HUES6 (cell line): ENCODE measurements around the gene KPNB1.

Source experiments
- H3K27ac ChIP-seq: 2 replicates; pipeline ENCODE4 v1.7.0; 2013; ENCODE audit warnings: low read depth, mild to moderate bottlenecking, low read length, inconsistent platforms
- H3K27me3 ChIP-seq: 2 replicates; pipeline ENCODE4 v1.6.1; 2013; ENCODE audit warnings: low read length; ENCODE audit not compliant: control insufficient read depth, insufficient read depth
- H3K36me3 ChIP-seq: 2 replicates; pipeline ENCODE4 v1.6.1; 2013; ENCODE audit warnings: low read length; ENCODE audit not compliant: control insufficient read depth, insufficient read depth
- H3K4me1 ChIP-seq: 2 replicates; pipeline ENCODE4 v1.6.1; 2013; ENCODE audit warnings: low read length; ENCODE audit not compliant: control insufficient read depth, insufficient read depth
- H3K4me3 ChIP-seq: 2 replicates; pipeline ENCODE4 v1.5.1; 2013; ENCODE audit warnings: low read depth, low read length
- H3K9ac ChIP-seq: one replicate; pipeline ENCODE4 v1.6.1; 2013; ENCODE audit warnings: mild to moderate bottlenecking, low read length
- H3K9me3 ChIP-seq: 2 replicates; pipeline ENCODE4 v1.6.1; 2013; ENCODE audit warnings: low read depth, low read length; ENCODE audit not compliant: control insufficient read depth, insufficient read depth

Gene KPNB1

DNA sequence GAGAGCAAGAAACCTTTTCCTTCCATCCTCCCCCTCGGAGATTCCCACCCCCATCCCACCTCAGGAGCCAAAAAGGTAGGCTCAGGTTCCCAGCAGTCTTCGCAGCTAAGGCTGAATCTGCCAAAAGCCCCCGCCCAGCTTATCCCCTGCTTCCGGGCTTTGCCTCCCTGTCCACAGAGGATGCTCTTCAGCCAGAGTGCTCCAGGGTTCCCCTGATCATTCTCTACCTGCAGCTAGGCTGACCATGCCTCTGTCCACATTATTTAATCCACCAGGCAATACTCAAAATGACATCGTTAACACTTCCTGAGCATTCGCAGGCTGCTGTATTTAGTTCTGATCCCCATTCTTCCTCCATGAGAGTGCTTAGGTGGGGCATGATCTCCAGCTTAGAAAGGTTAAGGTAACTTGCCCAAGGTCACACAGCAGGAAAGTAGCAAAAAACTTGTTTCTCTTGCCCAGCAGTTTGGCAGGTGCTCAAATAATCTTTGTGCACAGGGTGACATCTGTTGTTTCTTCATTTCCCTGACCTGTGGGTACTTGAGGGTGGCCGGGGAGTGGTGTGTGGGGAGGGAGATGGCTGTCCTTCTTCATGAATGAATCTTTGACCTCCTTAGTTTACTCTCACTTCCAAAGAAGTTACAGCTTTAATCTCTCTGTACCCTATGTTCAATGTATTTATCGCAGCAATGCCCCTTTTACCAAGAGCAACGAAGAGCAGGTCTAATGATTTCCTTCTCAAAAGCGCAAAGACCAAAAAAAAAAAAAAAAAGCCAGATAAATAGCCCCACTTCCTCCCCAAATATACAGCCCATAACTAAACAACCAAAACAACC, 43.4 kb downstream of the KPNB1 start:
- Histone ChIP-seq H3K27me3 (no peaks in the 10 kb centered on the region), H3K9ac (peak overlapping the region; percentile 46), H3K27ac (0 out of 2 replicates have a peak overlapping the region, but pooled peaks have one; percentile 50), H3K36me3 (peaks cover 3% of the 10 kb centered on the region; the same call in 1 of the 2 replicates), H3K4me3 (peak overlapping the region; percentile 81), H3K4me1 (peaks cover 33% of the 10 kb centered on the region), H3K9me3 (no peaks in the 10 kb centered on the region)

GRCh38 chr17:47693731-47694580, 44.2 kb downstream of the KPNB1 start, which contains the start of gene TBKBP1:
Gene TBKBP1 (plus strand): TSS chr17:47694161. CDS start chr17:47696113, 1,952 bp downstream.
- H3K27me3 ChIP-seq, result no peaks in the 10 kb centered on the region
- H3K9me3 ChIP-seq, result no peaks in the 10 kb centered on the region
- peak within 1 kb of the TSS; percentile 76 for H3K9ac ChIP-seq
- peaks cover 32% of the 10 kb centered on the region for H3K4me1 ChIP-seq
- H3K27ac ChIP-seq, result peak within 1 kb of the TSS; percentile 50; the same call in 1 of the 2 replicates
- H3K4me3 ChIP-seq, result peak within 1 kb of the TSS; percentile 81
- H3K36me3 ChIP-seq, result peaks cover 3% of the 10 kb centered on the region; the same call in 1 of the 2 replicates

GRCh38 chr17:47694581-47695428, 45.1 kb downstream of the KPNB1 start:
- Histone ChIP-seq H3K36me3 (peaks cover 3% of the 10 kb centered on the region; the same call in 1 of the 2 replicates), H3K9ac (peak overlapping the region; percentile 76), H3K4me3 (peak overlapping the region; percentile 81), H3K9me3 (no peaks in the 10 kb centered on the region), H3K4me1 (peaks cover 32% of the 10 kb centered on the region), H3K27me3 (no peaks in the 10 kb centered on the region), H3K27ac (peak overlapping the region; percentile 46; the same call in 1 of the 2 replicates)

DNA sequence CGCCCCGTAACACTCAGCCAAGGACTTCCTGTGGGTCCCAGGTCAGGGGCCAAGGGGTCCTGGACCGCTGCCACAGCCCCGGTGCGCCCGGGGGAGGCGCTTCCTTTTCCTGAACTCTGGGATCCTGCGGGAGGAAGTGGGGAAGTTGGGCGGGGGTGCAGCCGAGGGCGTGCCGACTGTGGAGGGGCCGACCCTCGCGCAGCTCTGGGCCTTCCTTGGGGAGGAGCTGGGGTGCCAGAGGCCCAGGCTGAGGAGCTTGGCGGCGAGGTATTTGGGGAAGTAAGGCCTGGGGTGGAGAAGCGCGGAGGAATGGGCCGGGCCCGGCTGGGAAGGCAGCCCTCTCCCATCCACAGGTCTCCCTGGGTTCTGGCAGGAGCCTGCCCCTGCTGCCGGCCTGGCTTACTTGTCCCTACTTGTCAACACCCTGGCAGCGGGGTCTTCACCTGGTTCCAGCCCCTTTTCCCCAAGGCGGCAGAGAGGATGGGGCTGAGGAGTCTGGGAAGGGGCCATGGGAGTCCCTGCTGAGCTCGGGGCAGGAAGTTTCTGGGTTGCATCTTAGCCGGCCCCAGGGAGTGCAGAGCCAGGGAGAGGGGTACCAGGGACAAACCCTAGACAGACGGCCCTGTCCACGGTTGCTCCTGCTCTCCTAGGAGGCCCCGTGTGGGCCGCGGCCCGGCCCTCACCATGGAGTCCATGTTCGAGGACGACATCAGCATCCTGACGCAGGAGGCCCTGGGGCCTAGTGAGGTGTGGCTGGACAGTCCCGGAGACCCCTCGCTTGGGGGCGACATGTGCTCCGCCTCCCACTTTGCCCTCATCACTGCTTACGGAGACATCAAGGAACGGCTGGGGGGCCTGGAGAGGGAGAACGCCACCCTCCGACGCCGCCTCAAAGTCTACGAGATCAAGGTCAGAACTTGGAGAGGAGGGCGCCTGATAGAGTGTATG, 46.0 kb downstream of the KPNB1 start:
- Histone ChIP-seq H3K9me3 (no peaks in the 10 kb centered on the region), H3K36me3 (peaks cover 3% of the 10 kb centered on the region; the same call in 1 of the 2 replicates), H3K27me3 (no peaks in the 10 kb centered on the region), H3K9ac (peak overlapping the region; percentile 76), H3K4me1 (peaks cover 26% of the 10 kb centered on the region), H3K4me3 (peak overlapping the region; percentile 81), H3K27ac (no peak overlapping the region)

GRCh38 chr17:47696717-47697642, 47.3 kb downstream of the KPNB1 start:
- Histone ChIP-seq H3K9ac (no peak overlapping the region), H3K27me3 (no peaks in the 10 kb centered on the region), H3K27ac (no peak overlapping the region), H3K36me3 (peaks cover 3% of the 10 kb centered on the region; the same call in 1 of the 2 replicates), H3K4me1 (peaks cover 28% of the 10 kb centered on the region), H3K9me3 (no peaks in the 10 kb centered on the region), H3K4me3 (no peak overlapping the region)

GRCh38 chr17:47697906-47698711, 48.4 kb downstream of the KPNB1 start:
- Histone ChIP-seq H3K4me1 (peaks cover 19% of the 10 kb centered on the region), H3K27me3 (no peaks in the 10 kb centered on the region), H3K4me3 (no peak overlapping the region), H3K27ac (no peak overlapping the region), H3K36me3 (peaks cover 3% of the 10 kb centered on the region; the same call in 1 of the 2 replicates), H3K9me3 (no peaks in the 10 kb centered on the region), H3K9ac (no peak overlapping the region)

DNA sequence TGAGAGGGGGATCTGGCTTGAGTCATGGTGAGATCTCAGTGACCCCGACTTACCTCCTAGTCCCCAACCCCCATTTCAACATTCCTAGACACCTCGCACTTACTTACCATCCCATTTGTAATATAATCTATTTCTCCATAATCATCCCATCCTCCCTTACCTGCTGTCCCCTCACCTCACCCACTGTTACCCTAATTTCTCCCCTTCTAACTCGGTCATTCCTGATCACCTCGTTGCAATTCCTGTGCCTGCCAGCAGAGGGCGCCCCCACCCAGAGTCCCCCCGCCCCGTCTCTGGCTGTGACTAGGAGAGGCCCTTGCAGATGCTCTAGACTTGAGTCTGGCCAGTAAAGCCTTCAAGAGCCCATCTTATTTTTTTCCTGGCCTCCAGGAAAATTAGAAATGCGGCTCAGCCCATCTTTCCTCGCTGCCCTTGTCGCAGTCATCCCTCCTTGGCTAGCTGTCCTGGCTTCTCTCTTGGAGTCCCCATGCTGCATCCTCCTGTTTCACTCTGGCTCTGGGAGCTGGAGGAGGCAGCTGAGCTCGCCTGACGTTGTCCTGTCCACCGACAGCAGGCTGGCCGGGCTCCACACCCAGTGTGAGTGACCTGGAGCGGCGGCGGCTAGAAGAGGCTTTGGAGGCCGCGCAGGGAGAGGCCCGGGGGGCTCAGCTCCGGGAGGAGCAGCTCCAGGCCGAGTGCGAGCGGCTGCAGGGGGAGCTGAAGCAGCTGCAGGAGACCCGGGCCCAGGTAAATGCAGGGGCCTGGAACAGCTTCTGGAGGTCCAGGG, 49.2 kb downstream of the KPNB1 start:
- H3K36me3 ChIP-seq, result peaks cover 3% of the 10 kb centered on the region; the same call in 1 of the 2 replicates
- H3K9ac ChIP-seq, result no peak overlapping the region
- no peak overlapping the region for H3K4me3 ChIP-seq
- H3K27ac ChIP-seq, result no peak overlapping the region
- peaks cover 15% of the 10 kb centered on the region for H3K4me1 ChIP-seq
- no peaks in the 10 kb centered on the region for H3K27me3 ChIP-seq
- no peaks in the 10 kb centered on the region for H3K9me3 ChIP-seq

- no peak overlapping the region for H3K9ac ChIP-seq
- H3K4me3 ChIP-seq, result no peak overlapping the region
- H3K27ac ChIP-seq, result no peak overlapping the region
- H3K27me3 ChIP-seq, result no peaks in the 10 kb centered on the region
- peaks cover 15% of the 10 kb centered on the region for H3K4me1 ChIP-seq
- H3K36me3 ChIP-seq, result peaks cover 3% of the 10 kb centered on the region; the same call in 1 of the 2 replicates
- H3K9me3 ChIP-seq, result no peaks in the 10 kb centered on the region
These were observed 49.8 kb downstream of the KPNB1 start for GRCh38 chr17:47699536-47699840.
